Body of pancreas (tissue), 4 donors: ENCODE results near the gene SYNGR4. TPM values are rescaled to one million over a fixed set of nuclear protein-coding genes. Genes with fewer than 3 reads are reported as not detected.
A peak's percentile ranks its signal among the peaks of the same experiment; 100 is the strongest.

Experiments used
- ATAC-seq: fragments of 150-250 bp; one replicate; pipeline ENCODE4 v1.9.1; 2016
- DNase-seq, 4 donors: peaks; one replicate each; pipeline ENCODE4 v3.0.0-alpha.2; 2019
- H3K27ac ChIP-seq, 4 donors: fragments of 200-600 bp; sonication (generic); 1 replicate in 3 of 4; 2 replicates in 1 of 4; pipeline versions ENCODE4 v1.5.1 to v1.6.1; 2016 to 2019; ENCODE audit warnings: mild to moderate bottlenecking in 1 of 4, mixed read lengths in 1 of 4, moderate library complexity in 1 of 4
- H3K27me3 ChIP-seq, 2 donors: fragments of 200-600 bp; sonication (generic); one replicate each; pipeline ENCODE4 v1.6.0; 2016; ENCODE audit warnings: mild to moderate bottlenecking in 1 of 2
- H3K36me3 ChIP-seq, 2 donors: fragments of 200-600 bp; sonication (generic); replicated peaks in 1 of 2; 2 replicates each; pipeline ENCODE4 v1.5.1; 2016; ENCODE audit warnings: low read depth in 2 of 2; ENCODE audit not compliant: insufficient read depth in 1 of 2
- H3K4me1 ChIP-seq: fragments of 200-600 bp; sonication (generic); one replicate; pipeline ENCODE4 v1.6.0; 2016
- H3K4me3 ChIP-seq, 2 donors: fragments of 200-600 bp; sonication (generic); 1 replicate in 1 of 2; 2 replicates in 1 of 2; pipeline ENCODE4 v1.5.1; 2016 to 2019
- H3K9me3 ChIP-seq, 3 donors: fragments of 200-600 bp; sonication (generic); 1 replicate in 2 of 3; 2 replicates in 1 of 3; pipeline ENCODE4 v1.5.1; 2016
- CTCF ChIP-seq, 7 experiments: fragments of 450-650 bp in 4 of 7; fragments of 200-600 bp in 3 of 7; sonication (generic) in 3 of 7; IDR thresholded peaks; one replicate each; pipeline ENCODE4 v1.5.1; 2016 to 2019; ENCODE audit warnings: antibody characterized with exemption in 7 of 7
- POLR2A ChIP-seq, 3 donors: fragments of 450-650 bp; IDR thresholded peaks; one replicate each; pipeline ENCODE4 v1.6.1; 2016; ENCODE audit warnings: antibody characterized with exemption in 3 of 3, mild to moderate bottlenecking in 2 of 3
- WGBS, 2 donors: methylation state at CpG; one replicate each; pipeline ENCODE4 v1.1.5; 2017; 5-methylcytosine and 5-hydroxymethylcytosine counted together
- intact Hi-C: fragments of 100-400 bp; cut with DNase I; formaldehyde crosslinking; loops from one replicate; pipeline ENCODE4 v1.15.1; 2023
- total RNA-seq, 2 donors: library from RNA; depleted of rRNA; stranded (reverse); fragments of >200 nt; gene quantifications; one replicate each; pipeline ENCODE4 v1.1.0, GENCODE V29; 2016

The SYNGR4 gene
- total RNA-seq, 2 donors from 2014 or later: 0.78 TPM; not detected in 1

DNA sequence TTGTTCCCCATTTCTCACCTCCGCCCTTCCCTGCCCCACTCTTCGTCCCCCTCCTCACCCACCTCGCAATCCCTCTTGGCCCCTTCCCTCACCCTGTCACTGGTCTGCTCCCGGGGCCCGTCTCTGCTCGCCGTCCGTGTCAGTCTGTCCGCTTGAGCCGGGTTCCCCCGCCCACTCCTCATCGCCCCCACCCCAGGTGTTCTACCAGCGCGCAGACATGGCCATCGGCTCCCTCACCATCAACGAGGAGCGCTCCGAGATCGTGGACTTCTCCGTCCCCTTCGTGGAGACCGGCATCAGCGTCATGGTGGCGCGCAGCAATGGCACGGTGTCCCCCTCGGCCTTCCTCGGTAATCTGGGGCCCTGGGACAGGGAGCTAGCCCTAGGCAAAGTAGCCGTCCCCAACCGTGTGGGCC lies 51.6 kb downstream of the SYNGR4 start:
- H3K9me3 ChIP-seq: no peaks in the 10 kb centered on the region
- intact Hi-C loops: no loop called here

GRCh38 chr19:48417421-48417820 lies 53.3 kb downstream of the SYNGR4 start:
- DNase-seq (no peak), ATAC-seq (no peak)
- no peak overlapping the region for H3K27ac ChIP-seq
- H3K27me3 ChIP-seq: no peaks in the 10 kb centered on the region
- TF ChIP-seq POLR2A (IDR thresholded peaks at IDR 0.05) (no peak), CTCF (IDR thresholded peaks at IDR 0.05) (no peak)
- H3K4me1 ChIP-seq: peaks cover 10% of the 10 kb centered on the region
- 49 to 51% methylated on average over 7 of the region's 7 CpGs for WGBS, 2 donors
- intact Hi-C loops: no loop called here
- H3K9me3 ChIP-seq: no peaks in the 10 kb centered on the region
- no peaks in the 10 kb centered on the region for H3K36me3 ChIP-seq
- H3K4me3 ChIP-seq: no peak overlapping the region

More for the DNA sequence above, 51.6 kb downstream of the SYNGR4 start:
- TF ChIP-seq CTCF (IDR thresholded peaks at IDR 0.05) (no peak), POLR2A (IDR thresholded peaks at IDR 0.05) (no peak)
- Histone ChIP-seq H3K4me3 (no peak overlapping the region), H3K36me3 (no peaks in the 10 kb centered on the region), H3K27ac (no peak overlapping the region), H3K4me1 (peaks cover 10% of the 10 kb centered on the region), H3K27me3 (no peaks in the 10 kb centered on the region)
- WGBS, 2 donors: 23 to 31% methylated on average over 21 to 30 of the region's 30 CpGs
- ATAC-seq (no peak), DNase-seq (no peak)

- no peak overlapping the region for H3K27ac ChIP-seq
- intact Hi-C loops: no loop called here
- DNase-seq: no peak
- ATAC-seq: no peak
- TF ChIP-seq POLR2A (IDR thresholded peaks at IDR 0.05) (no peak), CTCF (IDR thresholded peaks at IDR 0.05) (no peak)
- no peaks in the 10 kb centered on the region for H3K9me3 ChIP-seq
- no peaks in the 10 kb centered on the region for H3K36me3 ChIP-seq
- WGBS, 2 donors: 82 to 88% methylated on average over 6 of the region's 6 CpGs
- no peaks in the 10 kb centered on the region for H3K27me3 ChIP-seq
- no peak overlapping the region for H3K4me3 ChIP-seq
- peaks cover 10% of the 10 kb centered on the region for H3K4me1 ChIP-seq
Measured at GRCh38 chr19:48418317-48419064, 54.3 kb downstream of the SYNGR4 start.

DNA sequence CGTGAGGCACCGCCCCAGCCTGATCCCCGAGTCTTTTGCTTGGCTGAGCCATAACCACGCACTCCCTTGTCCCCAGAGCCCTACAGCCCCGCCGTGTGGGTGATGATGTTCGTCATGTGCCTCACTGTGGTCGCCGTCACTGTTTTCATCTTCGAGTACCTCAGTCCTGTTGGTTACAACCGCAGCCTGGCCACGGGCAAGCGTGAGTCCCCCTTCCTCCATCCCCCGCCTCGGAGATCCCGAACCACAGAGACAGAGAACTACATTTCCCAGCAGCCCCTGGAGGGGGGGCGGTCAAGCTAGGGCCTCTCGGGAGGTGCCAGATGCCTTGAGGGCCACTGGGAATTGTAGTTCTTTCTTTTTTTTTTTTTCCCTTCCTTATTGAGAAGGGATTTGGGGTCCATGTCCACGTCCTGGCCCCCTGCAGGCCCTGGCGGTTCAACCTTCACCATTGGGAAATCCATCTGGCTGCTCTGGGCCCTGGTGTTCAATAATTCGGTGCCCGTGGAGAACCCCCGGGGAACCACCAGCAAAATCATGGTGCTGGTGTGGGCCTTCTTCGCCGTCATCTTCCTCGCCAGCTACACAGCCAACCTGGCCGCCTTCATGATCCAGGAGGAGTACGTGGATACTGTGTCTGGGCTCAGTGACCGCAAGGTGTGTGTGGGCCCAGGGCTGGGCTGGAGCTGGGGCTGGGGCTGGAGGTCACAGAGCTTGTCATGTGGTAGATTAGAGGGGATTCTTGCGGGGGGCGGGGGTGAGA lies 55.2 kb downstream of the SYNGR4 start:
- Histone ChIP-seq H3K4me3 (no peak overlapping the region), H3K9me3 (no peaks in the 10 kb centered on the region), H3K27ac (no peak overlapping the region), H3K27me3 (no peaks in the 10 kb centered on the region), H3K4me1 (peaks cover 9% of the 10 kb centered on the region), H3K36me3 (no peaks in the 10 kb centered on the region)
- TF ChIP-seq CTCF (IDR thresholded peaks at IDR 0.05) (no peak), POLR2A (IDR thresholded peaks at IDR 0.05) (no peak)
- intact Hi-C loops: no loop called here
- ATAC-seq: no peak
- DNase-seq: peak in 2 of 4 donors; percentile 39 to 42
- 59 to 67% methylated on average over 23 to 31 of the region's 31 CpGs for WGBS, 2 donors
